ENCODE data around the gene TMED6.
A peak's percentile ranks its signal among the peaks of the same experiment; 100 is the strongest.
"Not testable (repeated sequence)": the region's sequence is repeated elsewhere in the genome, so short reads cannot be mapped to it uniquely, and the experiment has no call there.

TMED6 gene

DNA sequence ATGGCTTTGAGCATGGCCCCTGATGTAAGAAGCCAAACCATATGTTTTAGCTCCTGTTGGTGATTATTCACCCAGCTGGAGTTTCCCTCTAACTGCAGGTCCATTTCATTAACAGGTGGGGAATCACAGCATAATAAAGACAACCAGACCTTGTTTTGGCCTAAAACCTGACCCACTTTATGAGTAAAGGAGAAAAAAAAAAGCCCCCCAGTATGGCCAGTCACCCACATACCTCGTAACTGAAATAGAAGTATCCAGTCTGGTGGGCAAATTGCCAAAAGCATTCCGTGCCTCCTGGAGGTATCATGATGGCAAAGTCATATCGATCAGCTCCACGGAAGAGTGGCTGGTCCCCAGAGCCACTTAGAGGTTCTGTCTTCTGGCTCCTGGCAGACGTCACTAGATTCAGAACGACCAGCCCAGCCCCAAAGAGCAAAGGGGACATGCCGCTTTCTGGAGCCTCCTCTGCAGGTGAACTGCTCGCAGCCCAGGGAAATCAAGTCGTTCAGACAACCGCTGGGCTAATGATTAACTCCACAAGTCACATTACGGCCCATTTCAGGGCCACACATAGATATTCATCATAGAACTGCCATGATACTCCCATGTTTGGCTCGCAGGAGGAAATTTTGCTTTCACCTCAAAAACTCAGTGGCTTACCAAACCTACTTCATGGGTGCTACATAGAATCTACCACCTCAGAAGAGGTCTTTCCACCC is at the start of gene TMED6:
Gene TMED6, minus strand, starts transcription at position 478 of the 719 bp plus-strand sequence. Its CDS starts 33 bp downstream, at position 445.
- no peak for DNase-seq

DNA sequence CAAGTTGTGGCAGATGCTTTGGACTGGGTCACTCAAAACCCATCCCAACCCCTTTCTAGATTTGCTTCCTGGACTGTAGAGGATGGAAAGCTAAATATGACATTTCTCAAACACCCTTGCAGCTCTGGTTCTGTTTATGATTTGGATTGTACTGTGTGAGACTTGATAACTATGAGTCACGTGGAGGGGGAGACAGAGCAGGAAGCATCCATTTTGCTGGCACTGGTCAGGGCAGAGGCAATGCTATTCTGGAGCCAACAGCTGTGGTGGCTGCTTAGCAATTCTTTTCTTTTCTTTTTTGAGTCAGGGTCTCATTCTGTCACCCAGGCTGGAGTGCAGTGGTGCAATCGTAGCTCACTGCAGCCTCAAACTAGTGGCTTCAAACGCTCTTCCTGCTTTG is 47.8 kb upstream of the TMED6 start:
- no peak for DNase-seq

DNA sequence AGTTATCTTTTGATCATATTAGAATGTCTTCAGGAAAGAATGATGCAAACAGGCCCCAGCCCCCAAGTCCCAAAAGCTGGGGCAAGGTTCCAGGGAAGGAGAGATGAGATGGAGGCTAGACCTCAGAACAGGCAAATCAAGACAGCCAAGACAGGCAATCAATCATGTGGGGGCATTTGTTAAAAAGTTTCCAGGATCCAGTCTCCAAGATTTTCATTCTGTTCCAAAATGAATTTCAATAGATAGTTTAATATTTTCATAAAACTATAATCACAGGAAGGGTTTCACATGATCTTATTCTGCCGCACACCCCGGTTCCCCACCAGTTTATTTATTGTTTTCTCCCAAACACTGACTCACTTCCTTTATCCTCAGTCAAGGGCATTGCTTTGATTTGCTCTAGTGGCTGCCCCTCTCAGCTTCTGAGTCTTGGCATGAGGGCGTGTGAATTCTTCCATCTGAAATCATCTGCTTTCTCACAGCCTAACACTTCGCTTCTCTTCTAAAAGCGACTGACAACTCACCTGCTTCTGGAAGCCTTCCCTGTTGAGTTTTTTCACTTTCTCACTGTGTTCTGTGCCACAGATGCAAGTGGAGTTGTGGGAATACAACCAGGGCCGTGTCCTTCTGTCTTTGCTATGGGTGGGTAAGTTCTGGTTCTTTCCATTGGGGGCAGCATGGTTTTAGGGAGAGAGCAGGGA is 46.4 kb upstream of the TMED6 start:
- DNase-seq: no peak

DNA sequence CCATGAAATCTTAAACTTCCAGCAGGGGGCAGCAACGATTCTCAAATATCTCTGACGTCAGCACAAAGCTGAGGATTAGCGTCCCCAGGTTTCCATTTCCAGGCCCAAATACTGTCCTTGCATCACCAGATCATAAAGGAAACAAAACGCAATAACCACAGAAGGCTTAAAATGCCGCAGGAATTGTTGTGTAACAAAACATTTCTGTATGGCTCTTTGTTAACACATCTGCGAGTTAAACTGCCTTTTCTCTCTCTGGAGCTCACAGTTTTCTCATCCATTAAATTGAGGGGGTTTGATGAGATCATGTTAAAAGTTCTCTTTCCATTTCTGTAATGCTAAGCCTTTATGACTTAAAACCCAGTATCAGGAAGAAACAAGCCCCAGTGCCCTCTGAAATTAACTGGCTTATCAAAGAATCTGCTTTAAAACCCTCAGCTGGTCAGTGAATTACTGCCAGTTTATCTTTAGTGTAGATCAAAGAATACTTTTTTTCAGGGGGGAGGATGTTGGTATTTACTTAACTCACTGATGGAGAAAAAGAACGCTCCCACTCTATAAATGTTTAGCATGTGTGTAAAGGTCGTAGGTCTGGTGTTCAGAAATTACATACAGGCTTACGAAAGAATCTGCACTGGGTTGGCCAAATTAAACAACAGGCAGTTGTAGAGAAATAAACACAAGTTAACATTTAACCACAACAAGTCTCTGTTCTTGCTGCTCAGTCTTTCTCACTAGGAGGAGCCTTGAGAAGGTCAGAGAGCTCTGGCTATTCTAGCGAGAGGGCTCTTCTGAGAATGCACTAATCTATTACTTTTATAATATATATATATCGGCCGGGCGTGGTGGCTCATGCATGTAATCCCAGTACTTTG is 44.8 kb upstream of the TMED6 start:
- DNase-seq: peak; percentile 63

DNA sequence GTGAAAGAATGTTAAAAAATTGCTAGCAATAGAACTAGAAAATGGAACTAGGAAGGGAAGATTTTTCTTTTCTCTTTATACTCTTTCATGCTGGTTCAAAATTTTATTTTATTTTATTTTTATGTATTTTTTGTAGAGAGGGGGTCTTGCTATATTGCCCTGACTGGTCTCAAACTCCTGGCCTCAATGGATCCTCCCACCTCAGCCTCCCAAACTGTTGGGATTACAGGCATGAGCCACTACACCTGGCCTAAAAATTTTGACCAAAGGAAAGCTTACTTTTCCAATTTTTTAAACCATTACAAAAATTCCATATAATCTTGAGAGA is 44.2 kb upstream of the TMED6 start:
- DNase-seq: no peak

DNA sequence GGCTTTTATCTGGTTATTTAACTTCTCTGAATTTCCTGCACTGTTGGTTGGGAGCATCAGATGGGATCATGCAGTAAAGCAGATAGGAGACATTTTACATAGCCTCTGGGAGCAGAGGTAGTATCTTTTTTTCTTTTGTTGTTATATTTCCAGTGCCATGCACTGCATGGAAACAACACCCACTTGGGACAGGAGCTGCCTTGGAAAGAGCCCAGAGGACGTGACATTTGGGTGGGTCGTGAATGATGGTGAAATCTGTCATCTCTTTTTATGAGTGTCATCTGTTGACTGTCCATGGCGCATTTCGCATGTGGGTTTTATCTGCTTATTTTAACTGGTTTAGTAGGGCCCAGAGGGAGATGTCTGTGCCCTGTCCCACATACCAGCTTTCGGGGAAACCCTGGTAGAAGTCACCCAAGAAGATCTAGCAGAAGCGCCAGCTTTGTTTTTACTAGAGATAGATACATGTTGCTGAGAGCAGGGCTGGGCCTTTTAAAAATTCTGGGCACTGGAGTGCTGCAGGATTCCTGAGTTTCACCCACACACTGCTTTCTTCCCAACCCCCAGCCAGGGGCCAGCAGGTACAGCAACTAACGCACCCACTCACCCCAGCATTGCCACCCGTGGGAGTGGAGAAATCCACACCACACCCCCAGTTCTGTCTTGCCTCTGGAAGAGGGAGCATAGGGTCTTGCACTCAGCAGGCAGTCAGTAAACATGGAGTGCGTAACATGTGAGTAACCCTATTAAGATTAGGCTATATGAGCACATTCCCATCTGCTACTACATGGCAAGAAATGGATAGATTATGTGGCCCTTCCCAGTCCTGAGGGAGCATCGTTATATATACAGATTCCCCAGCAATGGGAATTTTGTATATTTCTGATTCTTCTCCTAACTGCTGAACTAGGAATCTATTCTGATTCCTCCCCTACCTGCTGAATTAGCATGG is 42.6 kb upstream of the TMED6 start:
- no peak for DNase-seq

DNA sequence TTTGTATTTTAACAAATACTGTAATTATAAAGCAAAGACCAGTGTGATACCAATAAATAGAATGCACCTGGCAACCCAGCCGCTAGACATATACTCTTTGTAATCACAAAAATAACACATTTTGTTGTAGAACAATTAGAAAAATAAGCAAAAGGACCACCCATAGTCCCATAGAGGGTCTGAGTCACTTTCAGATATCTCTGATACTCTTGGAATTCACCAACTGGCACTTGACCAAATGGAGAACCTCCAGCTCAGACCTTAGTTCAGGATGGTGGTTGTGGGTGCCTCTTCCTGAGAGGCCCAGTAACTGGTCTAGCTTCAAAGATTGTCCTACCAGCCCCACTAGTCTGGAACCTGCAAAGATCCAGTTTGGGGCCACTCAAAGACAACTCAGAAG is 35.0 kb upstream of the TMED6 start:
- DNase-seq: no peak

DNA sequence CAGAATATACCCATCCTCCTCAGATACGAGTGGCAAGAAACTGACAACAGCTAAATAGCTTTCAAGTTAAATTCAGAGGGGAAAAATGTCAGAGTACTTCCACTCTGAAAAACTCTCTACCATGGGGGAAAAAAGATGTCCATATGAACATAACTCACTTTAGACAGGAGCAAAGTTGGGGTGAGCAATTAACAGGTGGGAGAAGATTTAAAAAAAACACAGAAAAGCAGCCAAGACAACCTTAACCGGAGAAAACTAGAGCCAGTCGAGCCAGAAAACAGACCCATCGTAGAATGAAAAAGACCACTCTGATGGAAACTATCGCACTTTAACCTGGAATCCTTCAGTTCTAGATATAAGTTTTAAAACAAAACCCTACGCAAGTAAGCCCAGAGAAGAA is 33.4 kb upstream of the TMED6 start:
- no peak for DNase-seq

DNA sequence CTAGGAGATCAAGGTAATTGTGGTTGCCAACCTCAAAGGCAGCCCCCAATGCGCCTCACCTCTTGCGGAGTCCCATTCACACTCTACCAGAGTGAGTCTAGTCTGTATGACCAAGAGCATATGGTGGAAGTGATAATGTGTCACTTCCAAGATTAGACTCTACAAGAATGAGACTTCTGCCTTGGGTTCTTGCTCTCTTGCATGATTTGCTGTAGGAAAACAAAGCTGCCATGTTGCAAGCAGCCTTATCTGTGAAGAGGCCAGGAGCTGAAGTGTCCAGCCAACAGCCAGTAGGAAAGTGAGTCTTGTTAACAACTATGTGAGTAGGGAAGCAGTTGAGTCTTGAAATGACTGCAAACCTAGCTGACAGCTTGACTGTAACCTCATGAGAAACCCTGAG is 30.8 kb upstream of the TMED6 start:
- DNase-seq: no peak

DNA sequence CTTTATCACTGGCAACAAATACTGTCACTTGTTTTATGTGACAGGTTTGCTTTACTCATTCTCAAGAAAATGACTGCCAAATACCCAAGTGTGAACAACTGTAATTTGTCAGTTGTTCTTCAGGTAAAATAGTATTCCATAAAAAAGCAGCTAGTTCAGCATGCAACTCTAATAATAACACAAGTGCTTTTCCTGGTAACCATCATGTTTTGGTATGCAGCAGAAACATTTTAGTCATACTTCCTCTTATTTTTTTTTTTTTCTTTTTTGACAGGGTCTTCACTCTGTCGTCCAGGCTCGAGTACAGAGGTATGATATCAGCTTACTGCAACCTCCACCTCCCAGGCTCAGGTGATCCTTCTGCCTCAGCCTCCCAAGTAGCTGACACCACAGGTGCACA is 29.6 kb upstream of the TMED6 start:
- no peak for DNase-seq

DNA sequence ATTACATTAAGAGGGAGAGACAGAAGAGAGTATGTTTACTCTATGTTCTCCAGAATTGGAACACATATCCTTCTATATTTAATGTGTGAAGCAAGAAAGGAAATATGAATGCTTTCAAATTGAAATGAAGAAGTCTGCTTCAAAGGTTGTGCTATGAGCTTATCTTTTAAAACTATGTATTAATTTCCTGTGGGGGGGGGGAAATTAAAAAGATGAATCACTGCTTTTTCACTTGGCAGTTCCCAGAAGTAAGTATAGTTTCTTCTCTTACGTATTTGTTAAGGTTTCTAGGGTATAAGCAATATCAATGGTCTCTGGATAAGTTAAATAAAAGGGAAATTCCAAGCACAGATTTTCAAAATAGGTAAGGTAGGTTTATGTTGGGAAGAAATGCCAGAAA is 27.2 kb upstream of the TMED6 start:
- DNase-seq: no peak

DNA sequence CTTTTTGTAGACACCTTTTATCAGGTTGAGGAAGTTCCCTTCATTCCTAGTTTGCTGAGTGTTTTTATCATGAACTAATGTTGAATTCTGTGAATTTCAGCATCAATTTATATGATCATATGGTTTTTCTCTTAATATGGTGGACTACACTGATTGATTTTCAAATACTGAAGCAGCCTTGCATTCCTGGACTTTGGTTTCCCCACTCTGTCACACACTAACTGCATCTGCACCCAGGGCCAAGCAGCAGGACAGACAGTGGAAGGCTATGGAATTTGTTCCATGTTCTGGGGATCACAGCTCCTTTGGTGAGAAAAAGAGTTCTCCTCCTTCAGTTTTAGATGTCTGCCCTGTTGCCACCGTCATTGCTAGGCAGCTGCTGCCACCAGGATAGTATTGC is 26.4 kb upstream of the TMED6 start:
- no peak for DNase-seq

DNA sequence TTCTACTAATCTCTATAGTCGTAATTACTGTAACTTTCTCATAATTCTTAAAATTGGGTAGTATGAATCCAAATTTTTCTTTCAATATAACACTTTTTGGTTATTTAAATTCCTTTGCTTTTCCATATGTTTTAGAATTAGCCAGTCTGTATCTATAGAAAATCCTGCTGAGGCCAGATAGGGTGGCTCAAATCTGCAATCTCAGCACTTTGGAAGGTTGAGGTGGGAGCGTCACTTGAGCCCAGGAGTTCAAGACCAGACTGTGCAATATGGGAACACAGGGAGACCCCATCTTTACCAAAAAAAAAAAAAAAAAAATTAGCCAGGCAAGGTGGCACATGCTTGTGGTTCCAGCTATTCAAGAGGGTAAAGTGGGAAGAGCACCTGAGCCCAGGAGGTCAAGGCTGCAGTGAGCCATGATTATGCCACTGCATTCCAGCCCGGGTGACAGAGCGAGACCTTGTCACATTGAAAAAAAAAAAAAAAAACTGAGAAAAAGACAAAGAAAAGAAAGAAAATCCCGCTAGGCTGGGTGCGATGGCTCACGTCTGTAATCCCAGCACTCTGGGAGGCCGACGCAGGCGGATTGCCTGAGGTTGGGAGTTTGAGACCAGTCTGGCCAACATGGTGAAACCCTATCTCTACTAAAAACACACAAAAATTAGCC is 24.9 kb upstream of the TMED6 start:
- no peak for DNase-seq

DNA sequence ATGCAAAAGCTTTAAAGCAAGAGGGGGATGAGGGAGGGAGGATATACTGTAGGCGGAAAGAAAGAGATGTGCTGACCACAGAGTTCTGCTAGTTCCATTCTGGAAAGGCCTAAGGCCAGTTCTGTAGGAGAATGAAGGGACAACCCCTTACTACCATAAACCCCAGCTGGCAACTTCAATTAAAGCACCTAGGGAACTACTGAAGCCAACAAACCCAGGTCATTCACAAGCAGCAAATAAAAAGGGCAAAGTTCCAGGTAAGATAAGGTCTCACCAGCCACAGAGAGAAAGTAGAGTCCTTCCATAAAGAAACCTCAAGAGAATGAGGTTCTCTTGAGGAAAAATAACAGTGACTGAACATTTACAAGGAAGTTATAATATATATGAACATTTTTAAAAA is 21.4 kb upstream of the TMED6 start:
- DNase-seq: no peak

DNA sequence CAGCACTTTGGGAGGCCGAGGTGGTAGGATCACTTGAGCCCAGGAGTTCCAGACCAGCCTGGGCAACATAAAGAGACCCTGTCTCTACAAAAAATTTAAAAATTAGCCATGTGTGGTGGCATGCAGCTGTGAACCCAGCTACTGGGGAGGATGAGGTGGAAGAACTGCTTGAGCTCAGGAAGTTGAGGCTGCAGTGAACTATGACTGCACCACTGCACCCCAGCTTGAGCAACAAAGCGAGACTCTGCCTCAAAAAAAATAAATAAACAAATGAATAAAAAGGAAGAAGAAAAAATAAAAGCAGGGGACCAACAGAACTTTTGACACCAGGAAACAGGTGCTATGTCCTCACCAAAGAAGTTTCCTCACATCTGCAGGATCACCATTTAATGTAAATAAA is 20.0 kb upstream of the TMED6 start:
- DNase-seq: no peak

DNA sequence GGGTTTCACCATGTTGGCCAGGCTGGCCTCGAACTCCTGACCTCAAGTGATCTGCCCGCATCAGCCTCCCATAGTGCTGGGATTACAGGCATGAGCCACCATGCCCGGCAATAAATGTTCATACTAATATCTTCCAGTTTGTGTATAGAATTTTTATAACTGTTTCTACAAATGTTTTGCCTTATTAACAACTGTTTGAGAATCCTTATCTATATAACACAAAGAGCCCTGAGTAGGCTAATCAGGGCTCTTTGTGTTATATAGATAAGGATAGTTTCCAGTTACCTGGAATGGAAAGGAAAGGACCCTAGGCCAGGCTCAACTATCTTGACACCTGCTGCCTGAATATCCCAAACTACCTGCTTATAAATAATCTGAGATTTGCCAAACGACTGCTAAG is 17.3 kb upstream of the TMED6 start:
- DNase-seq: no peak

DNA sequence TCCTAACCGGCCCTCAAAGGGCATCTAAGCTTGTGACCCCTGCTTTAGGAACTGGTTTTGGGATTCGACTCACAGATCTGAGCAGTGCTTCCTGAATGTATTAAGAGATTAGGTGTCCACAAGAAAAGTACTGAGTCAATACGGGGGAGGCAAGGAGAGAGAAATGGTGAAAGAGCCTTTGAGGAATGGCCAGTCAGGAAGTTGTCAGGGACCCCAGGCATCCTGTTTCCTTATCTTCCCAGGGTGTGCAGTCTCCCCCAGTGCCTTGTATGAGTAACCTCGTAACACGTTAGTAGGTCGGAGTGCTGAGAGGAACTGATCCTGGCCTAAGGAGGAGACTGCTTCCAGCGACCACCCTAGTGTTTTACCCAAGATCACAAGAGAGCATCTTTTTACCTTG is 16.4 kb upstream of the TMED6 start:
- DNase-seq: no peak

DNA sequence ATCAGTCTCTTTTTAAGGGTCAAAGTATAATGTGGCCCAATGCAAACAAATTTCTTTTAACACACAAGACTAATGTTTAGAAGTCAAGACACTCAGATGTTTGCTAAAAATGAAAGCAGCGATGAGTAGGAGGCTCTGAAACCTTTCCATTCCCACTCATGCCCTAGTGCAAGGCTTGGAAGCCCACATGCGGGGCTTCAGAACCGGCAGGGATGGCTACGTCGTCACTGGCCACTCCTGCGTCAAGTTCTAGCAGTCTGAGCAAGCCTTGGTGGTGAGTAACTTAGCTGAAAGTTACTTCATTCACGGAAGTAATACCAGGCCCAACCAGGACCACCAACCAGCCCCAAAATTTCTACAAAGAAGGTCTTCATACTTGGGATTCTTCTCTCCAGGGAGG is 14.8 kb upstream of the TMED6 start:
- DNase-seq: peak; percentile 44

DNA sequence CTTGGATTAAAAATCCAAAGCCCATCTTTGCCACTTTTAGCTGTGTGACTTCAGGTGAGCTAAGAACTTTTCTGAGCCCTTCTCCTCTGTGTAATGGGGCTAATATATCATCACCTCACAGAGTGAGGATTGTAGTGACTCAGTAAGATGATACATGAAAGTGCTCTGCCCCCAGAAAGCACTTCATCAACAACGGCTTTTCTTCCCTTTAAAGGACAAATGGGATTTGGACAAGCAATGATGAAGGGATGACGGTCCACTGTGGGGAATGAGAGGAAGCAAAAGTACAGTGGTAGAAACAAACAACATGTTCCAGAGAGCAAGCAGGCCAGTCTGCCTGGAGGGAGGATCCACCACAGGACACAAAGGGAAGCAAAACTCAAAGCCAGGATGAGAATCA is 14.3 kb upstream of the TMED6 start:
- no peak for DNase-seq

DNA sequence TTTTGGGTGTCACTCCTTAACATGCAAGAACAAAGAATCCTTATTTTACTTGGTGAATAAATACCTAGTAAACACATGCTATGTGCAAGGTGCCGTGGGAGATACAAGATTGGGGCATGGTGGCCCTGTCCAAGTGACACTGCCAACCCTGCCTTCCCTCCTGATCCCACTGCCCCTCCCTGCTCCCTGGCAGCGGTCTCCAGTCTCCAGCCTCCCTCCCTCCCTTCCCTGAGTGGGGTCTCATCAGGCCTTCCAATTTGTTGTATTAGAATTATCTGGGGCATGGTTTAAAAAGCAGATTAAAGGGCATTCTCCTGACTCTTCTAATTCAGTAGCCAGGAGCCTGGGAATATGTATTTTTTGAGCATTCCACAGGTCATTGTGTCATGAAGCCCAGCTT is 12.5 kb upstream of the TMED6 start:
- no peak for DNase-seq

DNA sequence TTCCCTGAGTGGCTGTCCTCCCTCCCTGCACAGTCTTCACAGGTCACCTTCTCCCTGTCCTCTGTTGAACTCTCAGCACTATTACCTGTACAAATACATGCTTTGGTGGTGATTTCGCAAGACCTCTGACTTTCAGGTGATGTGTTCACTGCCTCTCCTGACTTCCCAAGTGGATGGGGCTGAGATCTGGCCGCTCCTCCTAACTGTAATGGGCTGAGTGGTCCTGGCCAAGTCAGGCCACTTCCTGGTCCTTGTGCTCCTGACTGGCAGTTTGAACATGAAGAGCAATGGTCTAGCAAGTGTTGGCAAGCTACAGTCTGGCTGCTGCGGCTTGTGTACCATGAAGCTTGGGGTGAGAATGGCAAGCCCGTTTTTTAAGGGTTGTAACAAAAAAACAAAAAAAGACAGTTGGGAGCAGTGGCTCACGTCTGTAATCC is 11.7 kb upstream of the TMED6 start:
- no peak for DNase-seq

DNA sequence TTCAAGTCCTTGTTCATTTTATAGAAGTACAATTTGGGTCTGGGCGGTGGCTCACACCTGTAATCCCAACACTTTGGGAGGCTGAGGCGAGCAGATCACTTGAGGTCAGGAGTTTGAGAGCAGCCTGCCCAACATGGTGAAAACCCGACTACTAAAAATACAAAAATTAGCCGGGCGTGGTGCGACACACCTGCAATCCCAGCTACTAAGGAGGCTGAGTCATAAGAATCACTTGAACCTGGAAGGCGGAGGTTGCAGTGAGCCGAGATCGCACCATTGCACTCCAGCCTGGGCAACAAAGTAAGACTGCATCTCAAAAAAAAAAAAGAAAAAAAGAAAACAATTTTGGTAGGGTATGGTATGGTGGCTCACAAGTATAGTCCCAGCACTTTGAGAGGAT is 8.5 kb upstream of the TMED6 start:
- DNase-seq: not testable (repeated sequence)
